IgD-negative memory B cell (primary cell): ENCODE data around the gene PTMS. TPM values are rescaled to one million over a fixed set of nuclear protein-coding genes. Genes with fewer than 3 reads are reported as not detected.

Experiments used
- H3K27ac Mint-ChIP-seq, 3 donors: one replicate each; pipeline ENCODE4 v1.8.0; 2020 to 2022; ENCODE audit warnings: mild to moderate bottlenecking in 3 of 3, mixed read lengths in 3 of 3, moderate library complexity in 1 of 3
- H3K27me3 Mint-ChIP-seq: one replicate; pipeline ENCODE4 v1.8.0; 2021; ENCODE audit warnings: mixed read lengths
- H3K36me3 Mint-ChIP-seq: one replicate; pipeline ENCODE4 v1.8.0; 2020; ENCODE audit warnings: mild to moderate bottlenecking, mixed read lengths
- H3K4me1 Mint-ChIP-seq, 3 donors: one replicate each; pipeline ENCODE4 v1.8.0; 2020 to 2022; ENCODE audit warnings: mixed read lengths in 3 of 3, mild to moderate bottlenecking in 1 of 3
- H3K4me3 Mint-ChIP-seq, 4 donors: one replicate each; pipeline ENCODE4 v1.8.0; 2020 to 2022; ENCODE audit warnings: mild to moderate bottlenecking in 4 of 4, mixed read lengths in 4 of 4, moderate library complexity in 3 of 4
- H3K9me3 Mint-ChIP-seq, 3 donors: one replicate each; pipeline ENCODE4 v1.8.0; 2020 to 2021; ENCODE audit warnings: mixed read lengths in 3 of 3, mild to moderate bottlenecking in 1 of 3
- polyA plus RNA-seq: library from polyadenylated mRNA; unstranded; fragments of 300-500 nt; fragmentation: Illumina TruSeq; gene quantifications from one replicate; pipeline ENCODE4 v1.2.3, GENCODE V29; 2021

PTMS gene
- polyA plus RNA-seq, 1 donor from 2014 or later = 2.5 TPM

- no peak overlapping the region for H3K27ac Mint-ChIP-seq
- H3K4me1 Mint-ChIP-seq = no peaks in the 10 kb centered on the region
- H3K36me3 Mint-ChIP-seq = no peaks in the 10 kb centered on the region
- no peak overlapping the region for H3K4me3 Mint-ChIP-seq
- no peaks in the 10 kb centered on the region for H3K9me3 Mint-ChIP-seq
- peaks cover 2% of the 10 kb centered on the region for H3K27me3 Mint-ChIP-seq
Measured at GRCh38 chr12:6784296-6784695, 18.1 kb downstream of the PTMS start.

DNA sequence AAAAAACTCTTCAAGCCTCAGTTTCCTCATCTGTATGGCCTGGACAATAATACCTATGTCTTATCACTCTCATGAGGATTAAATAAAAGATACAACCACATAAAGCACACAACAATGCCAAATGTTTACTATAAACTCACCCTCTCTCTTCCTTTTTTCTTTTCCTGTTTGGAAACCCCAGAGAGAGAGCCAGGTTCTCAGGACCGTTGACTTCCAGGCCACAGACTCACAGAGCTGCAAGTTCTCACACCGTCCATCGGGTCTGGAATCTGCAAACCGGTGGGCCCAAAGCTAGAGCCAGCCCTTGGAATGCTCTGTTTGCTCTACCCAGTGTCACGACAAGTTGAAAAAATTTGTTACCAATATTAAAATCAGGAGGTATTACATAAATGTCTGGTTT, 18.6 kb downstream of the PTMS start:
- peaks cover 2% of the 10 kb centered on the region for H3K27me3 Mint-ChIP-seq
- no peaks in the 10 kb centered on the region for H3K4me1 Mint-ChIP-seq
- no peaks in the 10 kb centered on the region for H3K36me3 Mint-ChIP-seq
- no peak overlapping the region for H3K4me3 Mint-ChIP-seq
- no peaks in the 10 kb centered on the region for H3K9me3 Mint-ChIP-seq
- H3K27ac Mint-ChIP-seq = peak overlapping the region in 1 of 3 donors; percentile 67

- no peak overlapping the region for H3K4me3 Mint-ChIP-seq
- no peaks in the 10 kb centered on the region for H3K9me3 Mint-ChIP-seq
- H3K36me3 Mint-ChIP-seq = no peaks in the 10 kb centered on the region
- H3K27me3 Mint-ChIP-seq = peaks cover 2% of the 10 kb centered on the region
- H3K4me1 Mint-ChIP-seq = no peaks in the 10 kb centered on the region
- no peak overlapping the region for H3K27ac Mint-ChIP-seq
Measured at GRCh38 chr12:6786416-6787094, 20.4 kb downstream of the PTMS start.

DNA sequence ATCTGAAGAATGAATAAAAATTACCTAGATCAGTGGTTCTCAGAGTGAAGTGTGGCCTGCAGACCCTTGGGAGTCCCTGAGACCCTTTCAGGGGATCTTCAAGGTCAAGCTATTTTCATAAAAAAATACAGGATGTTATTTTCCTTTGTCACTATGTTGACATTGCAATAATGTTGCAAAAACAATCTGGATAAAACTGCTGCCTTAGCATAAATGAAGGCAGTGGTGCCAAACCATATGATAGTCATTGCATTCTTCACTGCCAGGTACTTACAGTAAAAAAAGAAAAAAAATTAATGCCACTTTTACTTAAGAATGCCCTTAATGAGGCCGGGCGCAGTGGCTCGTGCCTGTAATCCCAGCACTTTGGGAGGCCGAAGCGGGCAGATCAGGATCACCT, 21.1 kb downstream of the PTMS start:
- Mint-ChIP-seq H3K36me3 (no peaks in the 10 kb centered on the region), H3K9me3 (no peaks in the 10 kb centered on the region), H3K4me1 (peaks cover under 1 to 2% (median 1%) of the 10 kb centered on the region in 3 donors), H3K27ac (no peak overlapping the region), H3K27me3 (peaks cover 7% of the 10 kb centered on the region), H3K4me3 (no peak overlapping the region)

DNA sequence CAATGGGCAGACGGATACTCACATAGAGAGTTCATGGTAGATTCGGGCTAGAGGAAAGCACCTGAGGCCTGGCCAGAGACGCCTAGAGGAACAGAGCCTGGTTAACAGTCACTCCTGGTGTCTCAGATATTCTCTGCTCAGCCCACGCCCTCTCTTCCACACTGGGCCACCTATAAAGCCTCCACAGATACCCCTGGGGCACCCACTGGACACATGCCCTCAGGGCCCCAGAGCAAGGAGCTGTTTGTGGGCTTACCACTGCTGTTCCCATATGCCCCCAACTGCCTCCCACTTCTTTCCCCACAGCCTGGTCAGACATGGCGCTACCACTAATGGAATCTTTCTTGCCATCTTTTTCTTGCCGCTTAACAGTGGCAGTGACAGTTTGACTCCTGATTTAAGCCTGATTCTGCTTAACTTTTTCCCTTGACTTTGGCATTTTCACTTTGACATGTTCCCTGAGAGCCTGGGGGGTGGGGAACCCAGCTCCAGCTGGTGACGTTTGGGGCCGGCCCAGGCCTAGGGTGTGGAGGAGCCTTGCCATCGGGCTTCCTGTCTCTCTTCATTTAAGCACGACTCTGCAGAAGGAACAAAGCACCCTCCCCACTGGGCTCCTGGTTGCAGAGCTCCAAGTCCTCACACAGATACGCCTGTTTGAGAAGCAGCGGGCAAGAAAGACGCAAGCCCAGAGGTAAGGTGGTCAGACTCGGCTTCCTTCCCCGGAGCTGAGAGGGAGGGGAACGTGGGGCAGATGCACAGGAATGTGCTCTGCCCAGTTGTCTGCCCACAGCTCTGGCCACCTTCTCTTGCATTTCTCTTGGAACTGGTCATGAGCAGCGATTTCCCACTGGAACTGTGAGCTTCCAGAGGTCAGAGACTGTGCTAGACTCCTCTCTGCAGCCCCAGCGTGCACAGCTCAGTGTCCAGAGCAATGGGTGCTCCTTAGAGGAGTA, 23.1 kb downstream of the PTMS start, which contains the start of gene CD4:
Gene CD4 (plus strand): TSS at position 557 of the 953 bp plus-strand sequence. CDS start 10,611 bp downstream, outside the sequence.
- H3K27me3 Mint-ChIP-seq = peaks cover 14% of the 10 kb centered on the region
- H3K4me1 Mint-ChIP-seq = peaks cover 8 to 10% (median 9%) of the 10 kb centered on the region in 3 donors
- H3K4me3 Mint-ChIP-seq = peak within 1 kb of the TSS in 2 of 4 donors; percentile 16 to 35

GRCh38 chr12:6790496-6791150, 24.5 kb downstream of the PTMS start:
- peak overlapping the region in 1 of 4 donors; percentile 21 for H3K4me3 Mint-ChIP-seq
- peaks cover 8 to 10% (median 9%) of the 10 kb centered on the region in 3 donors for H3K4me1 Mint-ChIP-seq
- peak overlapping the region in 1 of 3 donors; percentile 63 for H3K27ac Mint-ChIP-seq
- H3K36me3 Mint-ChIP-seq = no peaks in the 10 kb centered on the region
- peaks cover 14% of the 10 kb centered on the region for H3K27me3 Mint-ChIP-seq
- no peaks in the 10 kb centered on the region for H3K9me3 Mint-ChIP-seq

More for the DNA sequence above, 23.1 kb downstream of the PTMS start, which contains the start of gene CD4:
- peak within 1 kb of the TSS in 1 of 3 donors; percentile 63 for H3K27ac Mint-ChIP-seq
- H3K36me3 Mint-ChIP-seq = no peaks in the 10 kb centered on the region
- H3K9me3 Mint-ChIP-seq = no peaks in the 10 kb centered on the region

GRCh38 chr12:6791931-6792520, 25.9 kb downstream of the PTMS start:
- H3K4me1 Mint-ChIP-seq = peaks cover 8 to 10% (median 9%) of the 10 kb centered on the region in 3 donors
- H3K9me3 Mint-ChIP-seq = no peaks in the 10 kb centered on the region
- H3K4me3 Mint-ChIP-seq = peak overlapping the region in 3 of 4 donors; percentile 36 to 91 (median 41)
- H3K27ac Mint-ChIP-seq = peak overlapping the region in 1 of 3 donors; percentile 21
- H3K27me3 Mint-ChIP-seq = peaks cover 20% of the 10 kb centered on the region
- no peaks in the 10 kb centered on the region for H3K36me3 Mint-ChIP-seq

DNA sequence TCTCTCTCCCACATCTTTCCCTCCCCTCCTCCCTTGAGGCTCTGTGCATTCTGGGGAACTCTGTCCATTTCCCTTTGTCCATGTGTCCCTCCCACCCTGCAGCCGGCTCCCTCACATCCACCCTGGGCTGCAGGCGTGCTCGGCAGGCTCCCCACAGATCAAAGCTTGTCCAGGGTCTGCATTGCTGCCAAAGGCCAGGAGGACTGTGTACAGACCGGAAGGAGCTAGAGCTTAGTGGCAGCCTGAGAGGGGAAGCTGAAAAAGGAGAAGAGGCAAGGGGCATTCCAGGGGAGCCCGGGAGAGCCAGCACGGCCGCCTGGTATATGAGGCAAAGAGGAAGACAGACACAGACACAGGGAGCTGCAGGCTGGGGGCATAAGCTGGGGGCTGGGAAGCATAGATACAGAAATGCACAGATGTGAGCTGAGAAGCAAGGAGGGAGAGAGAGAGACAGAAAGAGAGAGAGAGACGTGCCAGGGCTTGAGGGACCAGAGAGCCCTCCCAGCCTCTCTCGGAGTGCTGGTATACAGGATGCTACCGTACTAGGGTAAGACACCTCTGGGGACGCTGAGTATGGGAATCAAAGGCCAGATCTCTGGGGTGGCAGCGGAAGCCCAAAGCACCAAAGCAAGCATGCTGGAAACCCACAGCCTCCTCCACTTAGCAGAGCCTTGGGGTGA, 26.5 kb downstream of the PTMS start:
- Mint-ChIP-seq H3K36me3 (no peaks in the 10 kb centered on the region), H3K27ac (peak overlapping the region in 1 of 3 donors; percentile 21), H3K4me1 (peaks cover 8 to 10% (median 9%) of the 10 kb centered on the region in 3 donors), H3K27me3 (peaks cover 20% of the 10 kb centered on the region), H3K9me3 (no peaks in the 10 kb centered on the region), H3K4me3 (peak overlapping the region in 3 of 4 donors; percentile 1 to 91 (median 71))

DNA sequence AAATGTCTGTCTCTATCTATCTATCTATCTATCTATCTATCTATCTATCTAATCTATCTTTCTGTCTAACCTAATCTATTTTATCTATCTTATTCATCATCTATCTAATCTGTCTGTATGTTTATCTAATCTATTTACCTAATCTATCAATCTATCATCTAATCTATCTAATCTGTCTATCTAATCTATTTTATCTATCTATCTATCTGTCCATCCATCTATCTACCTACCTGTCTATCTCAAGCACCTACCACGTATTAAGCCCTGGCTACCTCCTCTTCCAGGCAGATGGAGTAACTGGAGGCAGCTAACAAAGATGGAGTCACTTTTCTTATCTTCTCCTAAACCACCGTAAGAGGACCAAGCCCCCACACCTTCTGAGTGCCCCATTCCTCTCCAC, 28.9 kb downstream of the PTMS start:
- Mint-ChIP-seq H3K9me3 (no peaks in the 10 kb centered on the region), H3K4me1 (peaks cover 8 to 10% (median 9%) of the 10 kb centered on the region in 3 donors), H3K27ac (no peak overlapping the region), H3K27me3 (peaks cover 28% of the 10 kb centered on the region), H3K4me3 (no peak overlapping the region), H3K36me3 (no peaks in the 10 kb centered on the region)

DNA sequence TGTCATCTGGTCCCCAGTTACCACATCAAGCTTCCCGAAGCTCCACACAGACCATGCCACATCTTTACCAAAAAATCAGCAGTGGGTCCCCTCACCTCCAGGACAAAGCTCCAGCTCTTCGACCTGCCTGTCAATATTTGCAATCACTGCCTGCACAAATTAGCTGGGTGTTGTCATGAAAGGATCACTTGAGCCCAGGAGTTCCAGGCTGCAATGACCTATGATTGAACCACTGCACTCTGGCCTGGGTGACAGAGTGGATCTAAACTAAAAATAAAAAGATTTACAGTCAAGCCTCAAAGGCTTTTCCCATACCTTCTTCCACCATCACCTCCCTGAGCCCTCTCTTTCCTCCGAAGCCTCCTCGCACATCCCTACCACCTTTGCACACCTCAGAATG, 30.4 kb downstream of the PTMS start:
- no peaks in the 10 kb centered on the region for H3K36me3 Mint-ChIP-seq
- H3K27me3 Mint-ChIP-seq = peaks cover 29% of the 10 kb centered on the region
- peak overlapping the region in 1 of 3 donors; percentile 47 for H3K27ac Mint-ChIP-seq
- H3K4me1 Mint-ChIP-seq = peaks cover 8 to 10% (median 9%) of the 10 kb centered on the region in 3 donors
- no peaks in the 10 kb centered on the region for H3K9me3 Mint-ChIP-seq
- no peak overlapping the region for H3K4me3 Mint-ChIP-seq

- H3K4me3 Mint-ChIP-seq = no peak overlapping the region
- H3K9me3 Mint-ChIP-seq = peaks cover 0 to 1% (median 0%) of the 10 kb centered on the region in 3 donors
- no peak overlapping the region for H3K27ac Mint-ChIP-seq
- H3K36me3 Mint-ChIP-seq = peaks cover 1% of the 10 kb centered on the region
- H3K4me1 Mint-ChIP-seq = no peaks in the 10 kb centered on the region
- H3K27me3 Mint-ChIP-seq = peaks cover 17% of the 10 kb centered on the region
Measured at GRCh38 chr12:6799147-6799546, 33.0 kb downstream of the PTMS start.

DNA sequence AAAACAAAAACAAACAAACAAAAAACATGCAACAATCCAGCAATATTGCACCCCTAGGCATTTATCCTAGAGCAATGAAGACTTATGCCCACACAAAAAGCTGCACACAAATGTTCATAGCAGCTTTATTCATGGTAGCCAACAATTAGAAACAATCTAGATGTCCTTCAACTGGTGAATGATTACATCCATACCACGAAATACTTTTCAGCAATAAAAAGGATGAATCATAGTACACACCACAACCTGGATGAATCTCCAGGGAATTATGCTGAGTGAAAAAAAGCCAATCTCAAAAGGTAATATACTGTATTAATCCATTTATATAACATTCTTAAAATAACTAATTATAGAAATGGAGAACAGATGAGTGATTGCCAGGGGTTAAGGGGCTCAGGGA, 41.0 kb downstream of the PTMS start:
- peaks cover 2% of the 10 kb centered on the region for H3K27me3 Mint-ChIP-seq
- H3K4me3 Mint-ChIP-seq = no peak overlapping the region
- no peak overlapping the region for H3K27ac Mint-ChIP-seq
- H3K36me3 Mint-ChIP-seq = peaks cover 2% of the 10 kb centered on the region
- H3K4me1 Mint-ChIP-seq = peaks cover 3 to 8% (median 5%) of the 10 kb centered on the region in 3 donors
- H3K9me3 Mint-ChIP-seq = peaks cover 0 to 2% (median 0%) of the 10 kb centered on the region in 3 donors

GRCh38 chr12:6809056-6809455, 42.9 kb downstream of the PTMS start:
- Mint-ChIP-seq H3K4me1 (peaks cover 9 to 14% (median 10%) of the 10 kb centered on the region in 3 donors), H3K36me3 (peaks cover 2% of the 10 kb centered on the region), H3K4me3 (no peak overlapping the region), H3K27me3 (peaks cover 2% of the 10 kb centered on the region), H3K27ac (peak overlapping the region in 1 of 3 donors; percentile 40), H3K9me3 (peaks cover 0 to 1% (median 0%) of the 10 kb centered on the region in 3 donors)

GRCh38 chr12:6810758-6811157, 44.6 kb downstream of the PTMS start:
- Mint-ChIP-seq H3K4me1 (peaks cover 9 to 14% (median 10%) of the 10 kb centered on the region in 3 donors), H3K27me3 (peaks cover 5% of the 10 kb centered on the region), H3K4me3 (no peak overlapping the region), H3K27ac (peak overlapping the region in 2 of 3 donors; percentile 65 to 76), H3K36me3 (no peaks in the 10 kb centered on the region), H3K9me3 (peaks cover 0 to 2% (median 0%) of the 10 kb centered on the region in 3 donors)
